Upper lobe of left lung (tissue), 6 donors: ENCODE measurements around the gene SNCAIP. TPM values are rescaled to one million over a fixed set of nuclear protein-coding genes. Genes with fewer than 3 reads are reported as not detected.
"Not testable (repeated sequence)": the region's sequence is repeated elsewhere in the genome, so short reads cannot be mapped to it uniquely, and the experiment has no call there.

ENCODE experiments used
- ATAC-seq, 2 donors: fragments of 200-7000 bp; cut with Tn5 transposase; one replicate each; pipeline ENCODE4 v1.9.1; 2022; ENCODE audit warnings: mild to moderate bottlenecking in 2 of 2, moderate library complexity in 2 of 2; ENCODE audit not compliant: low FRiP score in 2 of 2
- DNase-seq, 2 donors: peaks; one replicate each; pipeline ENCODE4 v3.0.0-alpha.2; 2019 to 2020
- H3K27ac ChIP-seq, 4 donors: fragments of 200-600 bp; sonication (generic); one replicate each; pipeline ENCODE4 v1.5.1; 2016 to 2019
- H3K27me3 ChIP-seq, 4 donors: fragments of 200-600 bp; sonication (generic); one replicate each; pipeline ENCODE4 v1.5.1; 2017 to 2019
- H3K36me3 ChIP-seq, 4 donors: fragments of 200-600 bp; sonication (generic); one replicate each; pipeline ENCODE4 v1.5.1; 2016 to 2019
- H3K4me1 ChIP-seq, 4 donors: fragments of 200-600 bp; sonication (generic); one replicate each; pipeline ENCODE4 v1.5.1; 2018 to 2019
- H3K4me3 ChIP-seq, 4 donors: fragments of 200-600 bp; sonication (generic); one replicate each; pipeline ENCODE4 v1.5.1; 2017 to 2019; ENCODE audit warnings: mild to moderate bottlenecking in 2 of 4, moderate library complexity in 1 of 4
- H3K9me3 ChIP-seq, 4 donors: fragments of 200-600 bp; sonication (generic); one replicate each; pipeline ENCODE4 v1.5.1; 2018 to 2019
- CTCF ChIP-seq, 6 experiments: fragments of 450-650 bp in 4 of 6; fragments of 200-600 bp in 2 of 6; sonication (generic) in 2 of 6; IDR thresholded peaks; one replicate each; pipeline ENCODE4 v1.5.1; 2016 to 2019; ENCODE audit warnings: antibody characterized with exemption in 6 of 6
- EP300 ChIP-seq, 4 donors: sonication (generic); formaldehyde crosslinking; IDR thresholded peaks; one replicate each; pipeline ENCODE4 v1.5.1; 2017; ENCODE audit warnings: antibody characterized with exemption in 4 of 4, control low read depth in 2 of 4
- POLR2A ChIP-seq, 4 donors: fragments of 450-650 bp; IDR thresholded peaks; one replicate each; pipeline ENCODE4 v1.5.1; 2016 to 2017; ENCODE audit warnings: antibody characterized with exemption in 4 of 4, mild to moderate bottlenecking in 2 of 4
- POLR2AphosphoS5 ChIP-seq, 2 donors: sonication (generic); formaldehyde crosslinking; IDR thresholded peaks; one replicate each; pipeline ENCODE4 v1.5.1; 2017; ENCODE audit warnings: antibody characterized with exemption in 2 of 2
- WGBS, 2 donors: methylation state at CpG; one replicate each; pipeline ENCODE4 v1.1.5; 2017 to 2018; 5-methylcytosine and 5-hydroxymethylcytosine counted together
- total RNA-seq, 6 donors: library from RNA; depleted of rRNA in 4 of 6; stranded (reverse); fragments of >200 nt in 4 of 6; gene quantifications; one replicate each; pipeline versions ENCODE4 v1.1.0 to v1.2.1, GENCODE V29; 2016 to 2021
- donor health status: DM: no; HTN: no; CAD: no; lungs with moderate emphysema.
- donor health status: DM: no; HTN: yes; CAD: no; lungs with severe emphysema.

Gene SNCAIP
- total RNA-seq, 6 donors from 2014 or later: 1.2 to 6.3 (median 2.3) TPM

DNA sequence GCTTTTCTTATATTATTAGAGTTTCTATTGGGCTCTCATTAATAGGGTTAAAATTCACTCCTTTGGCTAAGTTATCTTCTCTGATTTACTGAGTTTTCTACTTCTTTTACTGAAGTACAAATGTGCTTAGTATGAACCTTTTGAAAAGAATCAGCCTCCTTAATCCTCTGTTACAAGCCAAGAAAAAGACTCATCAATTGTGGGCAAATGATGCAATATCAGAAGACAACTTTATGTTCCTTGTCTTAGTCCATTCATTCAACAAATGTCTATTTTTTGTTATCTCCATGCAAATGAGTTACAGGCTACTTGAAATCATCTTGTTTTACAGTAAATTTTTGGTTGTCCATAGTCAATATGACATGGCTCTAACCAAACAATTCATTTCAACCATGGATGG lies 40.3 kb downstream of the SNCAIP start:
- ATAC-seq (peak in 1 of 2 donors; percentile 70), DNase-seq (no peak)
- no peak overlapping the region for H3K4me3 ChIP-seq
- no peaks in the 10 kb centered on the region for H3K27me3 ChIP-seq
- TF ChIP-seq POLR2A (IDR thresholded peaks at IDR 0.05): no peak
- TF ChIP-seq EP300 (IDR thresholded peaks at IDR 0.05): no peak
- no peak for TF ChIP-seq CTCF (IDR thresholded peaks at IDR 0.05)
- TF ChIP-seq POLR2AphosphoS5 (IDR thresholded peaks at IDR 0.05): no peak
- no peak overlapping the region for H3K27ac ChIP-seq
- H3K36me3 ChIP-seq: no peaks in the 10 kb centered on the region
- H3K4me1 ChIP-seq: no peaks in the 10 kb centered on the region
- no peaks in the 10 kb centered on the region for H3K9me3 ChIP-seq

DNA sequence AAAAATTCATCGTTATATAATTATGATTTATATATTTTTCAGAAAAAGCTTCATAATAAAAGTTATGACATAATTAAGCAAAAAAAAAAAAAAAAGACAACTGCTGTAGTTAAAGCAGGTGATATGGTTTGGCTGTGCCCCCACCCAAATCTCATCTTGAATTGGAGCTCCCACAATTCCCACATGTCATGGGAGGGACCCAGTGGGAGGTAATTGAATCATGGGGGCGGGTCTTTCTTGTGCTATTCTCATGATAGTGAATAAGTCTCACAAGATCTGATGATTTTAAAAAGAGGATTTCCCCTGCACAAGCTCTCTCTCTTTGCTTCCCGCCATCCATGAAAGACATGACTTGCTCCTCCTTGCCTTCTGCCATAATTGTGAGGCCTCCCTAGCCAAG lies 41.3 kb downstream of the SNCAIP start:
- not testable (repeated sequence) for H3K4me1 ChIP-seq, H3K4me3 ChIP-seq, H3K36me3 ChIP-seq, DNase-seq, H3K27ac ChIP-seq, H3K27me3 ChIP-seq, H3K9me3 ChIP-seq, ATAC-seq
- WGBS, 2 donors: 88 to 94% methylated on average over 3 of the region's 3 CpGs

DNA sequence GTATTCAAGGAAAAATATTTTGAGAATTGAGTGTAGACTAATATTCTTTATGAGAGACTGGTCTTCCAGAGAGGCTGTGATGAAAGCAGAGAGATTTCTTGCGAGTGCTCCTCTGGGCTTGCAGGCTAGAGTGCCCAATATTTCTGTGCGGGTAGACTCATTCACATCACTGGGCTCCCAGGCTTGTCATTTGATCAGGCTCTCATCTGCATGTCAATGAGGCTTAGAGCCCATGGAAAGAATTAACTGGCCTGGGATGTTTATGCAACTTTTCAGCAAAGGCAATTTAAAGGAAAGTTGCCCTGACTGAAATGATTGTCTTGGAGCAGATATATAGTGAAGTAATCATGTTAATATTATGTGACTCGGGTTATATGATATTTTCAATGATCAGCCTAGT lies 42.3 kb downstream of the SNCAIP start:
- H3K4me1 ChIP-seq: peaks cover 0 to 4% (median 2%) of the 10 kb centered on the region in 4 donors
- no peaks in the 10 kb centered on the region for H3K36me3 ChIP-seq
- DNase-seq (no peak), ATAC-seq (no peak)
- no peak for TF ChIP-seq CTCF (IDR thresholded peaks at IDR 0.05)
- TF ChIP-seq EP300 (IDR thresholded peaks at IDR 0.05): no peak
- TF ChIP-seq POLR2AphosphoS5 (IDR thresholded peaks at IDR 0.05): no peak
- TF ChIP-seq POLR2A (IDR thresholded peaks at IDR 0.05): no peak
- 80 to 90% methylated on average over 3 of the region's 3 CpGs for WGBS, 2 donors
- H3K4me3 ChIP-seq: no peak overlapping the region
- H3K9me3 ChIP-seq: no peaks in the 10 kb centered on the region
- H3K27me3 ChIP-seq: no peaks in the 10 kb centered on the region
- no peak overlapping the region for H3K27ac ChIP-seq

DNA sequence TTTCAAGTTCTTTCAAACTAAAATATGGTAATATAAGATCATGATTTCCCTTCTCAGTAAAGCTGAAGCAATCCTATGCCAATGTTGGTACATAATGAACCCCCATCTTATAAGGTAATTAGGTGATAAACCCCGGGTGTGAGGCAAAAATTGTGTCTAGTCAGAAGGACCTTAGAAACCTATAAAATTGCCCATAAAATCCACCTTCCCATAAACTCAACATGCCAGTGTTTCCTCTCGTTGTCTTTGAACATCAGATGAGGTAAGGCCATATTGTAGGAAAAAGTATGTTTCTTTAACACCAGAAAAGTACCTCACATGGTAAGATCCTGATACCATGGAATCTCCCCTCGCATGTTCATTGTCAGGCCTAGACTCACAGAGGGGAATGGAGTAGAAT lies 43.3 kb downstream of the SNCAIP start:
- no peaks in the 10 kb centered on the region for H3K36me3 ChIP-seq
- no peak for ATAC-seq
- H3K27ac ChIP-seq: no peak overlapping the region
- peaks cover 0 to 4% (median 2%) of the 10 kb centered on the region in 4 donors for H3K4me1 ChIP-seq
- H3K9me3 ChIP-seq: no peaks in the 10 kb centered on the region
- TF ChIP-seq POLR2A (IDR thresholded peaks at IDR 0.05) (no peak), POLR2AphosphoS5 (IDR thresholded peaks at IDR 0.05) (no peak), EP300 (IDR thresholded peaks at IDR 0.05) (no peak), CTCF (IDR thresholded peaks at IDR 0.05) (no peak)
- DNase-seq: no peak
- no peaks in the 10 kb centered on the region for H3K27me3 ChIP-seq
- no peak overlapping the region for H3K4me3 ChIP-seq
- WGBS, 2 donors: 87 to 91% methylated on average over 3 of the region's 3 CpGs

DNA sequence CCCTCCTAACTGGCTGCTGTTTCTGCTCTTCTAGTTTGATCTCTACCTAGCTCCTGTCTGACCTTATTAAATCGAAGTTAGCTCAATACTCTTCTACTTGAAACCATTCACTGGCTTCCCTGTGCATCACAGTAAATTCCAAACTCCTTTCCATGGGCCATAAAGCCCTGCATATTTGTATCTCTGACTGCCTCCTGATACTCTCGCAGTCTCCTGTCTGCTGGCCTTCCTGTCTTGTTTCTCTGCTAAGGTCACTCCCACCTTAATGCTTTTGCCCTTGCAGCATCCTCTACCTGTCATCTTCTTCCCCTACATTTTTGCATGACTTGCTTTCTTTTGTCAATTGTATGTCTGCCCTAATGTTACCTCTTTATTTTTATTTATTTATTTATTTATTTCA lies 44.8 kb downstream of the SNCAIP start:
- Histone ChIP-seq H3K4me3 (no peak overlapping the region), H3K9me3 (no peaks in the 10 kb centered on the region), H3K27ac (no peak overlapping the region), H3K27me3 (no peaks in the 10 kb centered on the region), H3K36me3 (no peaks in the 10 kb centered on the region), H3K4me1 (peaks cover 0 to 4% (median 2%) of the 10 kb centered on the region in 4 donors)
- 83 to 91% methylated on average over 2 of the region's 2 CpGs for WGBS, 2 donors
- no peak for TF ChIP-seq POLR2A (IDR thresholded peaks at IDR 0.05)
- TF ChIP-seq EP300 (IDR thresholded peaks at IDR 0.05): no peak
- TF ChIP-seq CTCF (IDR thresholded peaks at IDR 0.05): no peak
- no peak for TF ChIP-seq POLR2AphosphoS5 (IDR thresholded peaks at IDR 0.05)
- ATAC-seq: no peak
- no peak for DNase-seq
